A673 (cell line): ENCODE results near the gene LEP. TPM values are rescaled to one million over a fixed set of nuclear protein-coding genes. Genes with fewer than 3 reads are reported as not detected.

Source experiments
- BruUV-seq: library from RNA; stranded (reverse); fragments of 400-500 nt; replicated peaks from 2 replicates; lab custom pipeline; 2021; lab: Mats Ljungman, UMichigan
- CTCF ChIA-PET: fragments of 300-600 bp; sonication (Branson Sonifier 250); formaldehyde crosslinking; loops from one replicate; lab custom pipeline; 2022; ENCODE audit warnings: antibody characterized with exemption; lab: Charles Lee
- POLR2A ChIA-PET: fragments of 300-600 bp; sonication (Branson Sonifier 250); formaldehyde crosslinking; loops from one replicate; lab custom pipeline; 2022; ENCODE audit warnings: antibody characterized with exemption; ENCODE audit not compliant: low non-redundant PET; lab: Charles Lee
- DNase-seq: peaks from one replicate; pipeline ENCODE4 v3.0.0-alpha.2; 2015; ENCODE audit warnings: low spot score
- H3K27ac ChIP-seq: fragments of 200-600 bp; sonication (generic); 2 replicates; pipeline ENCODE4 v1.5.1; 2016; ENCODE audit warnings: mixed run types, low read depth, mild to moderate bottlenecking, mixed read lengths, antibody characterized with exemption, low read length; ENCODE audit not compliant: poor library complexity, severe bottlenecking
- H3K27me3 ChIP-seq: fragments of 200-600 bp; sonication (generic); replicated peaks from 2 replicates; pipeline ENCODE4 v1.6.1; 2017; ENCODE audit warnings: mixed run types, low read depth, mild to moderate bottlenecking, mixed read lengths, antibody characterized with exemption, low read length; ENCODE audit not compliant: insufficient read depth, poor library complexity
- H3K36me3 ChIP-seq: fragments of 200-600 bp; sonication (generic); 2 replicates; pipeline ENCODE4 v1.6.1; 2016; ENCODE audit warnings: mixed run types, mild to moderate bottlenecking, mixed read lengths, antibody characterized with exemption, low read length; ENCODE audit not compliant: insufficient read depth, poor library complexity, severe bottlenecking
- H3K4me1 ChIP-seq: fragments of 200-600 bp; sonication (generic); 2 replicates; pipeline ENCODE4 v1.6.1; 2017; ENCODE audit warnings: mixed run types, mild to moderate bottlenecking, mixed read lengths, antibody characterized with exemption, low read length; ENCODE audit not compliant: insufficient read depth, poor library complexity, severe bottlenecking
- H3K4me3 ChIP-seq: fragments of 200-600 bp; sonication (generic); 2 replicates; pipeline ENCODE4 v1.5.1; 2016; ENCODE audit warnings: low read depth, mixed run types, mild to moderate bottlenecking, mixed read lengths, low read length; ENCODE audit not compliant: poor library complexity, severe bottlenecking
- H3K9me3 ChIP-seq: fragments of 200-600 bp; sonication (generic); 2 replicates; pipeline ENCODE4 v1.6.1; 2016; ENCODE audit warnings: mixed run types, low read depth, mild to moderate bottlenecking, mixed read lengths, antibody characterized with exemption, low read length; ENCODE audit not compliant: poor library complexity, severe bottlenecking
- EZH2 ChIP-seq: fragments of 200-600 bp; sonication (generic); IDR thresholded peaks from 2 replicates; pipeline ENCODE4 v1.6.1; 2017; ENCODE audit warnings: borderline replicate concordance, low read depth, mild to moderate bottlenecking, mixed read lengths, antibody characterized with exemption, low read length; ENCODE audit not compliant: poor library complexity, severe bottlenecking
- intact Hi-C: fragments of 100-400 bp; cut with micrococcal nuclease; formaldehyde crosslinking; loops from one replicate; pipeline ENCODE4 v1.10.0; 2022; ENCODE audit not compliant: unreplicated experiment
- total RNA-seq: library from RNA; stranded (reverse); gene quantifications from 2 replicates; pipeline ENCODE4 v1.2.3, GENCODE V29; 2021
- TF ChIP-seq, protein P1 (sequence below): fragments of 300-800, 200-600 bp; sonication (generic); conservative IDR thresholded peaks from 2 replicates; pipeline ENCODE4 v1.5.1; 2017; ENCODE audit warnings: low read depth, mild to moderate bottlenecking, antibody characterized with exemption, low read length, moderate library complexity, mixed read lengths

Gene LEP
- total RNA-seq, 1 experiment from 2014 or later, result not detected

GRCh38 chr7:128299109-128299607 is 58.1 kb downstream of the LEP start:
- Histone ChIP-seq H3K27me3 (no peaks in the 10 kb centered on the region), H3K36me3 (peaks cover 8% of the 10 kb centered on the region), H3K9me3 (no peaks in the 10 kb centered on the region), H3K27ac (no peak overlapping the region), H3K4me3 (no peak overlapping the region), H3K4me1 (no peaks in the 10 kb centered on the region)
- ChIA-PET CTCF (no interaction called here), POLR2A (no interaction called here)
- no TSS peak for BruUV-seq
- TF ChIP-seq, protein P1, sequence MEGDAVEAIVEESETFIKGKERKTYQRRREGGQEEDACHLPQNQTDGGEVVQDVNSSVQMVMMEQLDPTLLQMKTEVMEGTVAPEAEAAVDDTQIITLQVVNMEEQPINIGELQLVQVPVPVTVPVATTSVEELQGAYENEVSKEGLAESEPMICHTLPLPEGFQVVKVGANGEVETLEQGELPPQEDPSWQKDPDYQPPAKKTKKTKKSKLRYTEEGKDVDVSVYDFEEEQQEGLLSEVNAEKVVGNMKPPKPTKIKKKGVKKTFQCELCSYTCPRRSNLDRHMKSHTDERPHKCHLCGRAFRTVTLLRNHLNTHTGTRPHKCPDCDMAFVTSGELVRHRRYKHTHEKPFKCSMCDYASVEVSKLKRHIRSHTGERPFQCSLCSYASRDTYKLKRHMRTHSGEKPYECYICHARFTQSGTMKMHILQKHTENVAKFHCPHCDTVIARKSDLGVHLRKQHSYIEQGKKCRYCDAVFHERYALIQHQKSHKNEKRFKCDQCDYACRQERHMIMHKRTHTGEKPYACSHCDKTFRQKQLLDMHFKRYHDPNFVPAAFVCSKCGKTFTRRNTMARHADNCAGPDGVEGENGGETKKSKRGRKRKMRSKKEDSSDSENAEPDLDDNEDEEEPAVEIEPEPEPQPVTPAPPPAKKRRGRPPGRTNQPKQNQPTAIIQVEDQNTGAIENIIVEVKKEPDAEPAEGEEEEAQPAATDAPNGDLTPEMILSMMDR, result no peak
- TF ChIP-seq EZH2, result no peak
- DNase-seq, result no peak
- intact Hi-C loops, result no loop called here

DNA sequence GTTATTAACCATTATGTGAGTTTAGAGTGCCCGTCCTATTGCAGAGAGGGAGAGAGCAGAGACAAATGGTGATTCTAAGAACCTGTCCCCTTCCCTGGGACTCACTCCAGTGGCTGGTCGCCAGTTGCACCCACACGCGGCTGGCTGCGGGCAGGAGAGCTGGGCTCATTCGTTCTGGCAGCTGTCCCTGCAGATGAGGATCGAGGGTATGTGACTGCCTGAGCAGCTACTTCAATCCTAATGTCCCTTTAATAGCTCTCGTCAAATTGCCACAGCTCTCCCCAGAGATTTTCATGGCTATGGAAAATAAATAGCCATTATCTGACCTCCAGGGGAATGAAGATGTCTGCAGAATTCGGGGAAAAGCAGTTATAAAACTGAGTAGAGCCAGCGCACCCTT is 61.1 kb downstream of the LEP start:
- no peak for DNase-seq
- no peak for TF ChIP-seq EZH2
- TF ChIP-seq, protein P1, result no peak
- H3K27me3 ChIP-seq, result no peaks in the 10 kb centered on the region
- ChIA-PET POLR2A (no interaction called here), CTCF (no interaction called here)
- no peak overlapping the region for H3K4me3 ChIP-seq
- no peaks in the 10 kb centered on the region for H3K4me1 ChIP-seq
- H3K27ac ChIP-seq, result no peak overlapping the region
- intact Hi-C loops, result no loop called here
- H3K9me3 ChIP-seq, result no peaks in the 10 kb centered on the region
- H3K36me3 ChIP-seq, result peaks cover 36% of the 10 kb centered on the region
- BruUV-seq, result no TSS peak

DNA sequence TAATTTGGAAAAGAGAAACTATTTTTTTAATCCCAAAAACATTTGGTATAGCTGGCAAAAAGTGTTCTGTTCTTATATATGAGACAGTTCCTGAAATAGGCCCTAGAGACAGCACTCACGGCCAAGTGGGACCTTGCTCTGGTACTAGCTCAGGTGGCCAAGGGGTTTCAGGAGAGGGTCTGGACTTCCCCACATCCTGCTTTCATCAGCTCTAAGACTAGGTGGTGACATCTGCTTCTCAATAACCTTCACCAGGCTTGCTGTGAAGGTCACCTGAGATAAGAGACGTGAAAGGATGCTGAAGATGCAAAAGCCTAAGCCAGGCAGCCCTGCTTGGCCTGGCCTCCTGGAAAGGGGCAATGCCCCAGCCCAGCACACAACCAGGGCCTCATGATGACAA is 62.1 kb downstream of the LEP start:
- H3K4me3 ChIP-seq, result no peak overlapping the region
- BruUV-seq, result no TSS peak
- H3K36me3 ChIP-seq, result peaks cover 46% of the 10 kb centered on the region
- H3K4me1 ChIP-seq, result no peaks in the 10 kb centered on the region
- no peak for DNase-seq
- H3K27ac ChIP-seq, result no peak overlapping the region
- no peaks in the 10 kb centered on the region for H3K27me3 ChIP-seq
- ChIA-PET POLR2A (no interaction called here), CTCF (no interaction called here)
- TF ChIP-seq, protein P1, result no peak
- TF ChIP-seq EZH2, result no peak
- intact Hi-C loops, result no loop called here
- no peaks in the 10 kb centered on the region for H3K9me3 ChIP-seq
